HG02623 (cell line): ENCODE results near the gene PPP1R14B.

Experiments
- ATAC-seq: cut with Tn5 transposase; IDR thresholded peaks from one replicate; pipeline ENCODE4 v1.9.1; 2021; ENCODE audit warnings: moderate library complexity; ENCODE audit not compliant: unreplicated experiment

The PPP1R14B gene

GRCh38 chr11:64211181-64211872, 35.4 kb downstream of the PPP1R14B start:
- ATAC-seq: no peak

DNA sequence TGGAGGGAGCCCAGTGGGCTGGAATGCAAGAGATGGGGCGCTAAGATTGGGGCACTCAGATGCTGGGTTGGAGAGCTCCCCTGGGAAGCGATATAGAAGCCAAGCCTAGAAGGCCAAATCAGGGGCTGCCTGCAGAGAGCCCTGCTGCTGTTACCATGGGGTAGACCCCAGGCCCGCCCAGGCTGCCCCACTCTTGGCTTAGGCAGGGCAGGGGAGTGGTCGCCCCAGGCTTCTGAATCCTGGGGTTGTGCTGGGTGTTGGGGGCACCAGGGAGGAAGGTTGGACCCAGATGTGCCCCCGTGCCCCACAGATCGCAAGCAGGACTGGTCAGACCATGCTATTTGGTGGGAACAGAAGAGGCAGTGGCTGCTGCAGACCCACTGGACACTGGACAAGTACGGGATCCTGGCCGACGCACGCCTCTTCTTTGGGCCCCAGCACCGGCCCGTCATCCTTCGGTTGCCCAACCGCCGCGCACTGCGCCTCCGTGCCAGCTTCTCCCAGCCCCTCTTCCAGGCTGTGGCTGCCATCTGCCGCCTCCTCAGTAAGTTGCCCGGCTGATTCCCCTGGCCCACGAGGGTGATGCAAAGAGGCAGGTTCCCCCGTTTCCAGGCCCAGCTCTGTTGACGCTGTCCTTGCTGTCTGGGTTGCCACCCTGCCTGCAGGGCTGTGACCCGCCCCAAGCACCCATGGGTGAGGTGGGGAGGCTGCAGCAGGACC, 36.3 kb downstream of the PPP1R14B start:
- ATAC-seq: no peak

DNA sequence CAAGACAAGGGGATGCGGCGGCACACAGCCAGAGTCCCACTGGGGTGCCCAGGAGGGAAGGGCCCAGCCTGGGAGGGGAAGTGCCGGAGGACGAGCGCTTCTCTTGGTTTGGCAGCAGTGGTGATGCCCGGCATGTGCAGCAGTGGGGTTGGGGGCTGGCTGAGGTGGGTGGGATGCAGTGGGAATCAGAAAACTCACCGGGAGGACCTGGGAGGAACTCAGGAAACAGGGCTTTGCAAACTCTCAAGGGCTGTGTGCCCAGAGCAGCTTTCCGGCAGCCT, 37.2 kb downstream of the PPP1R14B start:
- ATAC-seq: no peak

- no peak for ATAC-seq
These were observed 37.8 kb downstream of the PPP1R14B start for GRCh38 chr11:64208796-64209562.

DNA sequence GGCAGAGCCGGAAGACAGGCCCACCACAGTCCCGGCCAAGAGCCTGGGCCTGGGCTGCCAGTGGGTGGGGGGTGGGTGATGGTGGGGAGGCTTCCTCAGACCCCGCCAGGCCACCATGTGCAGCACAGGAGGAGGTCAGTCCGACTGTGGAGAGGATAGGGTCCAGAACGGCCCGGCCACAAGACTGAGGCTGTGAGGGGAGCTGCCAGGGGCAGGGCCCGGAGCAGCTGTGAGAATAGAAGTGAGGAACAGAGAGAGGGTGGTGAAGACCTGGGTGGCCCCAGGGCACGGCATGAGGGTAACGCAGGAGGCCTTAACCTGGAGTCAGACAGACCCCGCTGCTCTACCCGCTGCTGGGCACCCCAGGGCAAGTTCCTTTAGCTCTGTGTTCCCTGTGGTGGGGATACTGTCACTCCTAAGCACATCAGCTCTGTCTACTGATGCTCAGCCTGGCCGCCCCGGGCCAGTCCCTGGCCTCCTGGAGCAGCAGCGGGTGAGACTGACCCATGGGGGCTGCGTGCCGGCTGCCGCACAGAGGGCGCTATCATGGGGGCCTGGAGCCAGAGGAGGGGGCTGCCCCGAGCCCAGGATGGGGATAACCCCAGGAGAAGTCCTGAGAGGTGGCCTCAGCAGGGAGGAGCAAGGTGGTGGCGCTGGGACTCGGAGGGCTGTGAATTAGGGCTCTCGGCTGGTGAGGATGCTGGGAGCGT, 38.5 kb downstream of the PPP1R14B start:
- ATAC-seq: no peak

DNA sequence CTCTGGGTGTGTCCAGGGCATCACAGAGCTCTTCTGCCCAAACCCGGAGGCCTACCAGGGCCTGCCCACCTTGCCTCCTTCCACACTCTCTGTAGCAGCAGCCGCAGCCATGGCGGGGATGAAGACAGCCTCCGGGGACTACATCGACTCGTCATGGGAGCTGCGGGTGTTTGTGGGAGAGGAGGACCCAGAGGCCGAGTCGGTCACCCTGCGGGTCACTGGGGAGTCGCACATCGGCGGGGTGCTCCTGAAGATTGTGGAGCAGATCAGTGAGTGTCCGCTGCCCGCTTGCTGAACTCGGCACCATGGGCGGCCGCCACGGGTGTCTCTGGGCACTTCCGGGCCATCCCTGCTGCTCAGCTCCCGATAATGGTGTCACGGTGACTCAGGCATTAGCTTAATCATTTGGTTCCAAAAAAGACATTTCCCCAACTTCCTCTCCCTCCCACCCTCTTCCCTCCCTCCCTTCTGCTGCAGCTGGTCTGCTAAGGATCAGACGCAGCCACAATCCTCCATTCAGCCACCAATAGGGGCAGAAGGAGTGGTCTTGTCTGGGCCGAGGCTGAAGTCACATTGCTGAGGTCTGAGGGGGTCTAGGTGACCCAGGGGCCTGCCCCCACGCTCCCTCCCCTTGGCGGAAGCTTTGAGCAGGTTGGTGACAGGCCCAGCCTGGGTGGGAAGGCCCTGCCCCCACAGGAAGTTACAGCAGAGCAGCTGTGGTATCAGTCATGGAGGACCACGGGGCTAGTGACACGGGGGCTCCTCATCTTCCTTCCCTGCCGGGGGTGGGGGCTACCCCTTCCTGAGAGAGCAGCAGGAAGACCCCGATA, 39.3 kb downstream of the PPP1R14B start:
- peak; percentile 44 for ATAC-seq

DNA sequence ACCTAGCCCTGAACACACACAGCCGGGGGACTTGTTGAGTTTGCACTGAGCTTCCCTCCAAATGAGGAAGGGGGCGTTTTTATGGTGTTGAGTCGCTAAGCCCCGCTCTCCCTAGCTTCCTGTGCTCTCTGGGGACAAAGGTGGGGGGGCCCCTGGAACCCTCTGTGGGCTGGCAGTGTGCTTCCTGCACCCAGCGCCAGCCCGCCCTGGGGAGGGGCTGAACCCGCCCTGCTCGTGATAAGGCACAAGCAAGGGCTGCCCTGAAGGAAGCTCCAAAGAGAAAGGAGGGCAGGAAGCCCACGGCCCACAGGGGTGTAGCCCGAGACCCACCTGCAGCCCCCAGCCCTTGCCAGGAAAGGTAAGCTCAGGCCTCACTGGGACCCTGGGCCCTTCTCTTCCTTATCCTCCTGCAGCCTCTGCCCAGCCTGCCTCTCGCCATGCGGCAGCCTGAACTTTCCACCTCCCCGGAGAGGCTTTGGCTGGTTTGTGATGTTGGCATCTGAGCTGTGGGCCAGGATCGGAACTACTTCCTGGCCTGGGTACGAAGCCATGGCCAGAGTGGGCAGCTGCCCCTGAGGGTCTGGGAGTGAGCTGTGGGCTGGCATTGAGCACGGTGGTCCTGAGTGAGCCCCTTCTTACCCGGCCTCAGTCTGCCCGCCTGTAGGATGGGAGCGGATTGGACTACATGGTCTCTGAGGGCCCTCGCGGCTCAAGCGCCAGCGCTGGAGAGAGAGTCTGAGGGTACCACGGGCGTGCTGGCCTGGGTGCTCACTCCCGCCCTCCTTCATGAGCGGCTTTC, 40.1 kb downstream of the PPP1R14B start, which contains the start of gene FERMT3:
Gene FERMT3, plus strand, starts transcription at position 265 of the 799 bp plus-strand sequence. CDS start 644 bp downstream, outside the sequence.
- no peak for ATAC-seq

GRCh38 chr11:64204464-64204989, 42.2 kb downstream of the PPP1R14B start:
- ATAC-seq: no peak

DNA sequence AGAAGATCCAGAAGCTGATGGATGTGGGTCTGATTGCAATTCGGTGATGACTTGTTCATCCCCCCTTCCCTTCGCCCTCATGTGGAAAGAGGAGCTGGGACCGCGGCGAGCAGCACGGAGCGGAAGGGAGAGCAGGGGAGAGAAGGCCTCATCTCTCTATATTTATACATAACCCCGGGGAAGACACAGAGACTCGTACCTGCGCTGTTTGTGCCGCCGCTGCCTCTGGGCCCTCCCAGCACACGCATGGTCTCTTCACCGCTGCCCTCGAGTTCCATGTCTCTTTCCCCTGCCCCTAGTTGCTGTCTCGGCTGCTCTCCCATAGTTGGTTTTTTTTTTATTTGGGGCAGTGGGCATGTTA, 42.7 kb downstream of the PPP1R14B start:
- ATAC-seq: no peak

GRCh38 chr11:64203421-64204079, 43.2 kb downstream of the PPP1R14B start:
- ATAC-seq: no peak

- ATAC-seq: no peak
These were observed 43.8 kb downstream of the PPP1R14B start for GRCh38 chr11:64202992-64203391.

DNA sequence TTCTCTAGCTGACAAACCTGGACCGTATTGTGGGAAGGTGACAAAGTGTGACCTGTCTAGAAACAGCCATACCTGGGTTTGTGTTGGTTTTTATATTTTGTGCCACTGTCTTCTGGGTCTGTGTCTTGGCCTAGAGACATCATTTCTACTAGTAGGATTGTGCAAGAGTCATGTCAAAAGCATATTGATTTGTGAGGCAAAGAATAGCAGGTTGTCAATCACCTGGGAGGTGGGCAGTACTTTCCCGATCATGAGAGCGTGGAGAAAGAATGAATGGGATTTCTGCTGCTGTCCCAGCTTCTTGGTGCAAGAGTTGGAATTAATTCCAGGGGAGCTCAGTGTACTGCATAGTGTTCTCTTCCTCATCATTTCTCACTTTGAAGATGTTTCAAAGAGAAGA, 45.2 kb downstream of the PPP1R14B start:
- no peak for ATAC-seq

- ATAC-seq: no peak
These were observed 48.2 kb downstream of the PPP1R14B start for GRCh38 chr11:64198511-64198910.

GRCh38 chr11:64196626-64197025, 50.1 kb downstream of the PPP1R14B start:
- ATAC-seq: no peak
